Hematopoietic multipotent progenitor cell treated with erythropoietin and hydrocortisone succinate and interleukin-3 and kit ligand, for 8 days (in vitro differentiated cells): ENCODE measurements around the gene MID1.

Experiments used
- DNase-seq: peaks from one replicate; pipeline ENCODE4 v3.0.0-alpha.2; 2015

Gene MID1

GRCh38 chrX:10525381-10526120, 94.8 kb downstream of the MID1 start:
- no peak for DNase-seq

GRCh38 chrX:10524578-10524977, 95.8 kb downstream of the MID1 start:
- no peak for DNase-seq

- DNase-seq, result no peak
These were observed 100.6 kb downstream of the MID1 start for GRCh38 chrX:10519761-10520160.

- DNase-seq, result no peak
These were observed 101.1 kb downstream of the MID1 start for GRCh38 chrX:10519278-10519677.

GRCh38 chrX:10518073-10518472, 102.3 kb downstream of the MID1 start:
- DNase-seq, result no peak

GRCh38 chrX:10516781-10517322, 103.5 kb downstream of the MID1 start:
- no peak for DNase-seq

GRCh38 chrX:10514891-10515290, 105.5 kb downstream of the MID1 start:
- no peak for DNase-seq

- no peak for DNase-seq
These were observed 106.4 kb downstream of the MID1 start for GRCh38 chrX:10513974-10514373.

GRCh38 chrX:10512741-10513140, 107.6 kb downstream of the MID1 start:
- no peak for DNase-seq

GRCh38 chrX:10512258-10512657, 108.1 kb downstream of the MID1 start:
- DNase-seq, result no peak

- DNase-seq, result no peak
These were observed 111.0 kb downstream of the MID1 start for GRCh38 chrX:10509397-10509796.

- DNase-seq, result no peak
These were observed 111.5 kb downstream of the MID1 start for GRCh38 chrX:10508891-10509290.

GRCh38 chrX:10507876-10508275, 112.5 kb downstream of the MID1 start:
- no peak for DNase-seq

GRCh38 chrX:10507181-10507580, 113.2 kb downstream of the MID1 start:
- DNase-seq, result no peak

- no peak for DNase-seq
These were observed 113.6 kb downstream of the MID1 start for GRCh38 chrX:10506781-10507180.

- no peak for DNase-seq
These were observed 114.7 kb downstream of the MID1 start for GRCh38 chrX:10505726-10506125.

- no peak for DNase-seq
These were observed 117.4 kb downstream of the MID1 start for GRCh38 chrX:10502961-10503360.

- DNase-seq, result no peak
These were observed 118.8 kb downstream of the MID1 start for GRCh38 chrX:10501611-10502010.

- no peak for DNase-seq
These were observed 123.9 kb downstream of the MID1 start for GRCh38 chrX:10496345-10496965.

GRCh38 chrX:10495677-10496076, 124.7 kb downstream of the MID1 start:
- DNase-seq, result no peak

- no peak for DNase-seq
These were observed 128.1 kb downstream of the MID1 start for GRCh38 chrX:10492250-10492649.

- no peak for DNase-seq
These were observed 134.0 kb downstream of the MID1 start for GRCh38 chrX:10486373-10486772.

GRCh38 chrX:10485326-10485725, 135.1 kb downstream of the MID1 start:
- DNase-seq, result no peak

GRCh38 chrX:10484683-10485247, 135.6 kb downstream of the MID1 start:
- DNase-seq, result no peak
